HUES6 (cell line): ENCODE data around the gene MMD.
"Not testable (repeated sequence)": the region's sequence is repeated elsewhere in the genome, so short reads cannot be mapped to it uniquely, and the experiment has no call there.

ENCODE experiments used
- H3K27ac ChIP-seq: 2 replicates; pipeline ENCODE4 v1.7.0; 2013; ENCODE audit warnings: low read depth, mild to moderate bottlenecking, low read length, inconsistent platforms
- H3K27me3 ChIP-seq: 2 replicates; pipeline ENCODE4 v1.6.1; 2013; ENCODE audit warnings: low read length; ENCODE audit not compliant: control insufficient read depth, insufficient read depth
- H3K36me3 ChIP-seq: 2 replicates; pipeline ENCODE4 v1.6.1; 2013; ENCODE audit warnings: low read length; ENCODE audit not compliant: control insufficient read depth, insufficient read depth
- H3K4me1 ChIP-seq: 2 replicates; pipeline ENCODE4 v1.6.1; 2013; ENCODE audit warnings: low read length; ENCODE audit not compliant: control insufficient read depth, insufficient read depth
- H3K4me3 ChIP-seq: 2 replicates; pipeline ENCODE4 v1.5.1; 2013; ENCODE audit warnings: low read depth, low read length
- H3K9ac ChIP-seq: one replicate; pipeline ENCODE4 v1.6.1; 2013; ENCODE audit warnings: mild to moderate bottlenecking, low read length
- H3K9me3 ChIP-seq: 2 replicates; pipeline ENCODE4 v1.6.1; 2013; ENCODE audit warnings: low read depth, low read length; ENCODE audit not compliant: control insufficient read depth, insufficient read depth

The MMD gene

DNA sequence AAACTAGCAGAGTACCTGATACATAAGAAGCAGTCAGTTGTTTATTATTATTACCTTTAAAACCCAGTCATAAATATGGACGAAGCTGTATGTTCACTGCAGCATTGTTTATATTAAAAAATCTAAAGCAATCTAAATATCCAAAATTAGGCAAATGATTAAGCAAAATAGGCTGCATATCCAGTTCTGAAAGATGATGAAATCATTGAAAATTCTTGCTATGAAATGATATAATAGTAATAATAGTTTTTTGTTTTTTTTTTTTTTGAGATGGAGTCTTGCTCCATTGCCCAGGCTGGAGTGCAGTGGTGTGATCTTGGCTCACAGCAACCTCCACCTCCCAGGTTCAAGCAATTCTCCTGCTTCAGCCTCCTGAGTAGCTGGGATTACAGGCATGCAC is 31.9 kb downstream of the MMD start:
- H3K9me3 ChIP-seq, H3K27me3 ChIP-seq, H3K27ac ChIP-seq, H3K9ac ChIP-seq, H3K4me3 ChIP-seq, H3K4me1 ChIP-seq: not testable (repeated sequence)
- H3K36me3 ChIP-seq = peaks cover 17% of the 10 kb centered on the region

DNA sequence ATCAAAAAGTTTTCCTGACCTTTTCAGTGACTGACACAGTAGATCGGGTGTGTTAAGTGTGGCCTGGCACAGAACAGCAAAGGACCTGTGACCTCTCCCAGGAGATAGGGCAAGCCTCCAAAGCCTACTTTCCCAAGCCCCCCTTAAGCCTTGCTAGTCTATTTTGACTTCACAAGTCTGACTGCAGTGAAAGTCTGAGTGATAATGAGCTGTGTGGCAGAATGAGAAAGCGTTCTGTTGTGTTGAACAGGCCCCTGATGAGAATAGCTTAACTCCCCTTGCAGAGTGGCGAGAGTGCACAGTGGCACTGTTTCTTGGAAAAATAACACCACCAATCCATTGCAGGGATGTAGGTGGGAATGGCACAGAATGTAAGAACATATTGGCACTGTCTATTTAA is 32.8 kb downstream of the MMD start:
- peaks cover 8% of the 10 kb centered on the region for H3K36me3 ChIP-seq
- no peaks in the 10 kb centered on the region for H3K27me3 ChIP-seq
- H3K9ac ChIP-seq = no peak overlapping the region
- no peak overlapping the region for H3K4me3 ChIP-seq
- H3K9me3 ChIP-seq = no peaks in the 10 kb centered on the region
- H3K27ac ChIP-seq = no peak overlapping the region
- no peaks in the 10 kb centered on the region for H3K4me1 ChIP-seq

DNA sequence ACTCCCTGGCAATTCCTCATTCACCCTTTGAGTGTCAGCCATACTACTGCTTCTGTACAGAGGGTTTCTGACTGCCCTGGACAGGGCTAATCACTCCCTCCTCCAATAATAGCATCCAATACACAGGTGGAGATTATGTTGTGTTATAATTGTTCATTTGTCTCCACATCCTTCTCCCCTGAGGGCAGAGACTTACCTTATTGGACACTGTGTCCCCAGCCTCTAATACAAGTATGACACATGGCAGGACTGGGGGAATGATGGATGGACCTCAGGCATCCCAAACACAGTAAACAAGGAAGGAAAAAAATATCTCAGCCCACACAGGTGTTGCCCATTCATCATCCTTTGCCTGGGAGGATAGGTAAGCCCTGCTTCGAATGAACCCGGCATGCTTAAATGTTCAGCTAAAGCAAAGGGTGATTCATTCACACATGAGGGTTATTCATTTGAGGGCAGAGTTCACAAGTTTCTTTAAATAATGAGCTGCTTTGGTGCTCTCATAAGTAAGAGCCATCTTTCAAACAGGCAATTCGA is 34.8 kb downstream of the MMD start:
- H3K36me3 ChIP-seq = no peaks in the 10 kb centered on the region
- no peak overlapping the region for H3K27ac ChIP-seq
- no peak overlapping the region for H3K9ac ChIP-seq
- no peaks in the 10 kb centered on the region for H3K4me1 ChIP-seq
- no peaks in the 10 kb centered on the region for H3K27me3 ChIP-seq
- no peak overlapping the region for H3K4me3 ChIP-seq
- no peaks in the 10 kb centered on the region for H3K9me3 ChIP-seq

DNA sequence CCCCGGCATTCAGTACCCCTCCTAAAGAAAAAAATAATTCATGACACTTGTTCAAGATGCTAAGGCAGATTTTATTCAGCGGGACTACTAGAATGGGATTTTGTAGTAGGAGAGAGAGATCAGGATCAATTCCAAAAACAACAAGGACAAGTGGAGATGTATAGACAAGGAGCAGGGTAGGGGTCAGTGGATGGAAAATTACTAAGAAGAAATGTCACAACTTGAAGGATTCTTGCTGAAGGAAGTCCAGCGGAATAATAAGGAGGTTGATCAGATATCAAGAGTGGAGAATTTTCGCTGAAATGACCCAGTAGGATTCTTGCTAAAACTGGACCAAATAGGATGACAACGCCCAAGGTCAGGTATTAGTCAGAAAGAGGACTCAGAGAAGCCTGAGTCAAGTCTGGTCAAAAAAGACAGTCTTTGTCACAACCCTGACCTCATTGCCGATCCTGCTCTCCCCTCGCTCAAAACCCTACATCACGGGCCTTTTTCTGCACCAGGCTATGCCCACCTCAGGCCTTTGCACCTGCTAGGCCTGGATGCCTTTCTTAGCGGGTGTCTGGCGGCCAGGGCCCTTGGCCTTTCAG is 36.9 kb downstream of the MMD start:
- Histone ChIP-seq H3K27ac (no peak overlapping the region), H3K4me1 (no peaks in the 10 kb centered on the region), H3K4me3 (no peak overlapping the region), H3K9ac (no peak overlapping the region), H3K36me3 (no peaks in the 10 kb centered on the region), H3K9me3 (no peaks in the 10 kb centered on the region), H3K27me3 (no peaks in the 10 kb centered on the region)

DNA sequence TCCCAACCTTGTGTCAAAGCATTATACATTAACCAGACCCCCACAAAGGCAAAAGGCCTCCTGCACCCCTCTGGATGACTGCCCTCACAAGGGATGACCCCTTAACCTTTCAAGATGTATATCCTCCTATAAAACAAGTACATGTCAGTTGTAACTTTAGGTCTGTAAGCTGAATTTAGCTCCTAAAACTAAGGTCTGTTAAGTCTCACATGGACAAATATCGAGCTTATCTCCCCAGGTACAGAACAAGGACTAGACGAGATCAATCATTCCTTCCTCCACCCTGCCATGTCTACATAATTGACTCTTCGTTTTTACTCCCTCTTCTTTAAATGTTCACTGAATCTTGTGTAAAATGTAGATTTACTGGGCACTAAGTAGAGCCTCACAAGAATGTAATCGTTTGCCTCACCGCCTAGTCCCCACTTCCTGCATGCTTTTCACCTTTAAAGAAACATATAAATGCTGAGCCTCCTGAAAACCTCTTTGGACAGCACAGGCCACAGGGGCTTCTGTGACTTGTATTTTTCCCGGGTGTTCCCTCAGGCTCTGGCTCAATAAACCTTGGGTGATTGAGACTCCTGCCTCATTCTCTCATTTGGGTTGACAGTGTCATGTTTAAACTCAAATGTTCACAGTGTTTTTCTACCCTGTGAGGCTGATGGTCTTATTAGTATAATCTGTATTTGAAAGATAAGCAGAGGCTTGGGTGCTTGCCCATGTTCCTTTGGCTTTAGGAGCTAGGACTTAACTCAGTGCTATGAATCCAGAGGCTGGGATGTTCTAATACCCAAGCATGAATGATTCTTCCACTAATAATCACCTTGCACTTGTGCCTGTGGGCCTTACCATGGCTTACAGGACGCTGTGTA is 37.6 kb downstream of the MMD start:
- Histone ChIP-seq H3K4me1 (no peaks in the 10 kb centered on the region), H3K36me3 (no peaks in the 10 kb centered on the region), H3K4me3 (no peak overlapping the region), H3K27ac (no peak overlapping the region), H3K9ac (no peak overlapping the region), H3K27me3 (no peaks in the 10 kb centered on the region), H3K9me3 (no peaks in the 10 kb centered on the region)

DNA sequence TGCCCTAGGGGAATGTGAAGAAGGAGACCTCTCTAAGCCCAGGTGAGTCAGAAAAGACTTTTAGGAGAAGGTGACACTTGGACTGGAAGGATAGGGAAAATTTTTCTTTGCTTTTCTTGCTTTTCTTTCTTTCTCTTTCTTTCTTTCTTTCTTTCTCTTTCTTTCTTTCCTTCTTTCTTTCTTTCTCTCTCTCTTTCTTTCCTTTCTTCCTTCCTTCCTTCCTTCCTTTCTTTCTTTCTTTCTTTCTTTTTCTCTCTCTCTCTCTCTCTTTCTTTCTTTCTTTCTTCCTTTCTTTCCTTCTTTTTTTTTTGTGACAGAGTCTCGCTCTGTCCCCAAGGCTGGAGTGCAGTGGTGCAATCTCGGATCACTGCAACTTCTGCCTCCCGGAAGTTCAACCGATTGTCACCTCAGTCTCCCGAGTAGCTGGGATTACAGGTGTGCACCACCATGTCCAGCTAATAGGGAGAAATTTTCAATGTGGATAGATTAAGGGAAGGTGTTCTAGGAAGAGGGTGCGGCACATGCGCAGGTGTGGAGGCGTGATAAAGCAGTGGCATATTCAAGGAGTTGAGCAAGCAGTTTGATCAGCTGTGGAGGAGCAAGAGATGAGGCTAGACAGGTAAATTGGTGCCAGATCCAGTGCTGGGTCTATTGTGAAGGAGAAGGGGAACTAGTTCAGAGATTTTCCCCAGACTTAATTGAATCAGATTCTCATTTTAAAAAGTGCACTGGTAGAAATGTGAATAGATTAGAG is 40.4 kb downstream of the MMD start:
- Histone ChIP-seq H3K9ac (no peak overlapping the region), H3K4me1 (no peaks in the 10 kb centered on the region), H3K27me3 (no peaks in the 10 kb centered on the region), H3K4me3 (no peak overlapping the region), H3K9me3 (no peaks in the 10 kb centered on the region), H3K27ac (no peak overlapping the region), H3K36me3 (no peaks in the 10 kb centered on the region)

DNA sequence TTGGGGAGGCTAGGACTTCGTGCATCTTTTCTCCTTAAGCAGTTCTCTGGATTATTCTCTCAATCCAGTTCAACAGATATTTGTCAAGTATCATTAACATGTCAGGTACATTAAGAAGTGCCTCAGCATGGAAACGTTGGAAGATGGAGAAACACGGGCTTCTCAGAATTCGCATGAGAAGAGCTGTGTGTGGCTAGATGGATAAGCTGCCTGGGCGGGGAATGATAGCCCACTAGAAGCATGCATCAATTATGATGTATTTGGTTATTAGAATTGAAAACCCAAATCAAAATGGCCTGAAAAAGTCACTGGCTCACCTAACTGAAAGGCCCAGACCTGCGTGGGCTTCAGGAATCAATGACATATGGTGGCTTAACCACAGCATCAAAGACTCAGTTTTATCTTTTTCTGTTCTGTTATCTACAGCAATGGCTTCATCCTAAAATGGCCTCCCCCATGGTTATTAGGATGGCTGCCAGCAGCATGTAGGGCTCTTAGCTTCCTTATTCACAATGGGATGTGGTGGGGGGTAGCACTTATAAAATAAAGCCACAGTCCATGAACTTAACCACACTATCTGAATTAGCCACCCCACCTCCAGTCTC is 43.9 kb downstream of the MMD start:
- Histone ChIP-seq H3K27ac (no peak overlapping the region), H3K27me3 (no peaks in the 10 kb centered on the region), H3K4me1 (no peaks in the 10 kb centered on the region), H3K9ac (no peak overlapping the region), H3K36me3 (no peaks in the 10 kb centered on the region), H3K4me3 (no peak overlapping the region), H3K9me3 (0 out of 2 replicates have a peak, but pooled peaks cover 4% of the 10 kb centered on the region)

DNA sequence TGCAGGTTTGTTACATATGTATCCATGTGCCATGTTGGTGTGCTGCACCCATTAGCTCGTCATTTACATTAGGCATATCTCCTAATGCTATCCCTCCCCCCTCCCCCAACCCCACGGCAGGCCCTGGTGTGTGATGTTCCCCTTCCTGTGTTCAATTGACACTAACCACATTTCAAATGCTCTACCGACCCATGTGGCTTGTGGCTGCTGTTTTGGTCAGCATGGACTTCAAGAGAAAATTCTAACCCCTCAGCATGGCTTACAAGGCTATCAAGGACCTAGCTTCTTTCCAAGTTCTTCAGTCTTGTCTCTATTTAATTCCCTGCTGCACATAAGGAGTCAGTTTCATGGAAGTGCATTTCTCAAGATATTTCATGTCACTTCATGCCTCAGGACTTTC is 52.9 kb downstream of the MMD start:
- peaks cover 10% of the 10 kb centered on the region; the same call in 1 of the 2 replicates for H3K4me1 ChIP-seq
- no peaks in the 10 kb centered on the region for H3K27me3 ChIP-seq
- H3K9ac ChIP-seq = no peak overlapping the region
- peaks cover 14% of the 10 kb centered on the region; the same call in 1 of the 2 replicates for H3K9me3 ChIP-seq
- no peaks in the 10 kb centered on the region for H3K36me3 ChIP-seq
- H3K4me3 ChIP-seq = no peak overlapping the region
- no peak overlapping the region for H3K27ac ChIP-seq

DNA sequence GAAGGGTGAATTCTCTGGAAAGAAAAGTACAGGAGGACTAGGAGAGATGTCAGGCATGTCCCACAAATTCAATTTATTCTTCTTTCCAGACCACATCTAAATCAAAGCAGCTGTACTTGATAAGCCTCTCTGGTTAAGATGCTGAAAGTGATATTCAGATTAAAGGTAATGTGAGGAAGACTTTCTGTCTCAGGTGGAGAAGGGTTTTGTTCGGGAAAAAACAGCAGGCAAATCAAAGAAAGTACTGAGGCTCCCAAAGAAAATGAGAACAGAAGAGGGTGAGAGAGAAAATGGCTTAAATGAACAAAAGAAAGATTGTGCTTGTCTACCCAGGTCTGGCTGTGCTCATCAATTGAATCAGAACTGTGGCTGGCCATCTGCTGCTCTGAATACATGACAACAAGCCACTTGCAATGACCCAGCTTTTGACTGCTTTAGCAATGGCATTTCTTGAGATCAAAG is 55.6 kb downstream of the MMD start:
- Histone ChIP-seq H3K36me3 (no peaks in the 10 kb centered on the region), H3K4me1 (peaks cover 15% of the 10 kb centered on the region; the same call in 1 of the 2 replicates), H3K27me3 (no peaks in the 10 kb centered on the region), H3K27ac (no peak overlapping the region), H3K9me3 (0 out of 2 replicates have a peak, but pooled peaks cover under 1% of the 10 kb centered on the region), H3K4me3 (no peak overlapping the region), H3K9ac (no peak overlapping the region)

DNA sequence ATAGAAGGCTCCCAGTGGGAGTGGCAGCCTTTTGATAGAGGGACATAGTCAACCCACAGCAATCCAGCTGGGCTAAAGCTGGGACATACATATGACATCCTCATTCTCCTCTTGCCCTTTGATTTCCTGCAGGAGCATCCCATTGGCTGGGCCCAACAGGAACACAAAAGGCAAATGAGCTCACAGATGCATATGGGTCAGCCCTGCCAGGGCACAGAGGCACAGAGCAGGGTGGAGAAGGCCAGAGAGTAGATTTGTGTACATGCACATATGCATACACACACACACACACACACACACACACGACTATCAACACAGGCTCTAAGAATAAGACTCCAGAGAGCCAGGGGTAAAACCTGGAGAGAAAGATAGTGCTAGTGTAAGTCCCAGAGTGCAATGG is 58.6 kb downstream of the MMD start:
- H3K4me1 ChIP-seq = peaks cover 15% of the 10 kb centered on the region; the same call in 1 of the 2 replicates
- H3K27ac ChIP-seq = no peak overlapping the region
- no peak overlapping the region for H3K9ac ChIP-seq
- no peaks in the 10 kb centered on the region for H3K36me3 ChIP-seq
- no peaks in the 10 kb centered on the region for H3K27me3 ChIP-seq
- no peak overlapping the region for H3K4me3 ChIP-seq
- H3K9me3 ChIP-seq = peaks cover 3% of the 10 kb centered on the region; the same call in 1 of the 2 replicates
